ENCODE results near the gene MYO10.

The MYO10 gene

GRCh38 chr5:16914584-16914983, 21.5 kb downstream of the MYO10 start (continued):
- TF ChIP-seq KLF1 (tag by site-specific recombination; IDR thresholded peaks at IDR 0.05) (no peak), ZNF114 (tag by site-specific recombination; IDR thresholded peaks at IDR 0.05) (no peak)

DNA sequence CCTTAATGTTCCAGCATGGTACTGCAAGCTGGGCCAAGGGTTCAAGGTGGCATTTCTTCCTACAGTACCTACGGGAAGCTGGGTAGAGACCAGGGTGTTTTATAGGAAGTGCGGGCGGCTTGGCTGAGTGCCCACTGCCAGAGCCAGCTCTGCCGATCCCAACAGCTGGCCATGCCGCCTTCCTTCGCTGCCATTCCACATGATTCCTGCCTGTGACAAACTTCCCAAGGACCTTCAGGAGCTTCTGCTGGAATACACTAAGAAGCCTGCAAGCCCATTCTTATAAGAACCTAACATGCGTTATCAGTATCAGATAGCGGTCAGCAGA, 22.0 kb downstream of the MYO10 start:
- no peak overlapping the region for H3K4me3 ChIP-seq (ENCODE audit: low read depth, low read length)
- no peaks in the 10 kb centered on the region; a peak in 1 of 3 replicates for H3K36me3 ChIP-seq (ENCODE audit: control insufficient read depth in 2 of 2, insufficient read depth in 1 of 2, low read length in 2 of 2)
- H3K9me3 ChIP-seq (ENCODE audit: control insufficient read depth, insufficient read depth, low read depth, low read length) = no peaks in the 10 kb centered on the region
- peaks cover 31% of the 10 kb centered on the region for H3K4me1 ChIP-seq (ENCODE audit: control insufficient read depth, insufficient read depth, low read length)
- no peak overlapping the region for H3K27ac ChIP-seq (ENCODE audit: extremely low read depth, low read depth, low read length)
- ChIA-PET CTCF (interaction anchor here (1.0 to 1.2 kb wide), 2 partner anchors 17 to 123 kb away, joined by 3 read pairs; no protein-coding TSS in a partner anchor), POLR2A (no interaction called here)
- TF ChIP-seq GLI2 (tag by site-specific recombination; IDR thresholded peaks at IDR 0.05; ENCODE audit: borderline replicate concordance, low read depth) (no peak), PRDM6 (tag by site-specific recombination; IDR thresholded peaks at IDR 0.05) (no peak), ZNF785 (tag by site-specific recombination; IDR thresholded peaks at IDR 0.05) (no peak)
- TF ChIP-seq, protein P1, sequence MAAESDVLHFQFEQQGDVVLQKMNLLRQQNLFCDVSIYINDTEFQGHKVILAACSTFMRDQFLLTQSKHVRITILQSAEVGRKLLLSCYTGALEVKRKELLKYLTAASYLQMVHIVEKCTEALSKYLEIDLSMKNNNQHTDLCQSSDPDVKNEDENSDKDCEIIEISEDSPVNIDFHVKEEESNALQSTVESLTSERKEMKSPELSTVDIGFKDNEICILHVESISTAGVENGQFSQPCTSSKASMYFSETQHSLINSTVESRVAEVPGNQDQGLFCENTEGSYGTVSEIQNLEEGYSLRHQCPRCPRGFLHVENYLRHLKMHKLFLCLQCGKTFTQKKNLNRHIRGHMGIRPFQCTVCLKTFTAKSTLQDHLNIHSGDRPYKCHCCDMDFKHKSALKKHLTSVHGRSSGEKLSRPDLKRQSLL (tag by site-specific recombination; IDR thresholded peaks at IDR 0.05) = no peak

DNA sequence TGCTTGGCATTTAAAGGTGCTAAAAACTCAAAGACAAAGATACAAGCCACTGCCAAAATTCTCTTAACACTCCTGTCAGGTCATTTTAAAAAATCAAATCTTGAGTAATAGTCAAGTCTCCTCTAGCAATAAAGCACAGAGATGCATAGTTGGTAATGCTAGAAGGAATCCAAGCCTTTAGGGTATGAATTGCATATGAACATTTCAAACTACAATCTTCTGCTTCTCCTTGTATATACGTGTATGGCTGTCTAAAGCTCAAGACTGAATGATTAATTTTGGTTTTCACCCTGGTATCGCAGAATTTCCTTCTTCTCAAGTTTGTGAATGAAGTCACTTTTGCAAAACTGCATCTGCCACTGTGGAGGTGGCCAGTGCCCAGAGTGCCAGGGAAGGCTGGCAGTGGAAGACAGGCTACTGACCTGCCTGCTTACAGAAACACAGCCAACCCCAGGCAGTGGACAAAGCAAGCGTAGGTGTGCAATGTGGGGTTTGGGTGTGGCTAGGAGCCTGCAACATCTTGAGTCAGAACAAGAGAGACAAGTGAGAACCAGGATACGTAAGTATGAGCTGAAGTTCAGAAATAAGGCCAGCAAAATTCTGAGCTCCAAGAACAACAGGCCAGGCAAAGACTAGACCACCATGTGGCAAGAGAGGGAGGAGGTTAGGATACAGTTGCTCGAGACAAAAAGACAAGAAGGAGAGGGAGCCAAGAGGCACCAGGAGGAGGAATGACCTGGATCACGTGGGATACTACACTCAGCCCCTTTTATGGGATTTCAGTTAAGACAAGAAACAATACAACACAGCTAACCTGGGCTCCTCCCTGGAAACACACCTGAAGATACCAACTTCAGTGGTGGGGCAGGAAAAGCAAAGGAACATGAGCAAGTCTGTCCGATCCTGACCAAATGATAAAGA, 22.6 kb downstream of the MYO10 start:
- ChIA-PET POLR2A (interaction anchor here (0.5 to 0.6 kb wide), 2 partner anchors 8 to 501 kb away, joined by 4 read pairs; no protein-coding TSS in a partner anchor), CTCF (interaction anchor here (0.6 to 2.6 kb wide), 8 partner anchors 17 to 289 kb away, joined by 3 to 10 read pairs (median 3); partner anchors contain the start of gene MYO10)
- Histone ChIP-seq H3K27ac (ENCODE audit: extremely low read depth, low read depth, low read length) (no peak overlapping the region; the same call in 1 of the 2 replicates), H3K4me3 (ENCODE audit: low read depth, low read length) (no peak overlapping the region), H3K4me1 (ENCODE audit: control insufficient read depth, insufficient read depth, low read length) (peaks cover 31% of the 10 kb centered on the region), H3K36me3 (ENCODE audit: control insufficient read depth in 2 of 2, insufficient read depth in 1 of 2, low read length in 2 of 2) (no peaks in the 10 kb centered on the region; a peak in 1 of 3 replicates), H3K9me3 (ENCODE audit: control insufficient read depth, insufficient read depth, low read depth, low read length) (no peaks in the 10 kb centered on the region)
- TF ChIP-seq EGR2 (tag by site-specific recombination; IDR thresholded peaks at IDR 0.05; ENCODE audit: low read depth) (peak; percentile 39; the same call in 1 of the 2 replicates), ZFHX2 (tag by site-specific recombination; conservative IDR thresholded peaks at IDR 0.05) (peak; percentile 16; the same call in 1 of the 2 replicates), PRDM6 (tag by site-specific recombination; IDR thresholded peaks at IDR 0.05) (0 out of 2 replicates have a peak, but pooled peaks have one; percentile 27), ZEB2 (tag by site-specific recombination; IDR thresholded peaks at IDR 0.05) (no peak), PRDM10 (tag by site-specific recombination; IDR thresholded peaks at IDR 0.05) (0 out of 2 replicates have a peak, but pooled peaks have one; percentile 40)
